Right atrium auricular region (tissue), 2 donors: Measurements from ENCODE around the gene FEV. TPM values are rescaled to one million over a fixed set of nuclear protein-coding genes. Genes with fewer than 3 reads are reported as not detected.

ENCODE experiments used
- DNase-seq: peaks from one replicate; pipeline ENCODE4 v3.0.0-alpha.2; 2019; ENCODE audit warnings: low spot score
- H3K27ac ChIP-seq, 2 donors: fragments of 200-600 bp; sonication (generic); 1 replicate in 1 of 2; 2 replicates in 1 of 2; pipeline ENCODE4 v1.5.1; 2016 to 2019
- H3K27me3 ChIP-seq, 2 donors: fragments of 200-600 bp; sonication (generic); one replicate each; pipeline versions ENCODE4 v1.5.1 to v1.6.0; 2017 to 2019
- H3K36me3 ChIP-seq: fragments of 200-600 bp; sonication (generic); one replicate; pipeline ENCODE4 v1.5.1; 2016
- H3K4me1 ChIP-seq, 2 donors: fragments of 200-600 bp; sonication (generic); one replicate each; pipeline versions ENCODE4 v1.5.1 to v1.6.0; 2017 to 2019
- H3K4me3 ChIP-seq, 2 donors: fragments of 200-600 bp; sonication (generic); 1 replicate in 1 of 2; 2 replicates in 1 of 2; pipeline ENCODE4 v1.5.1; 2017 to 2019; ENCODE audit warnings: mild to moderate bottlenecking in 1 of 2, moderate library complexity in 1 of 2
- H3K9me3 ChIP-seq, 2 donors: fragments of 200-600 bp; sonication (generic); one replicate each; pipeline ENCODE4 v1.5.1; 2019
- total RNA-seq, 2 donors: library from RNA; depleted of rRNA; stranded (reverse); fragments of >200 nt; gene quantifications; one replicate each; pipeline ENCODE4 v1.1.0, GENCODE V29; 2016
- TF ChIP-seq, protein P1 (sequence below), 2 donors: fragments of 200-600 bp; sonication (generic); IDR thresholded peaks; one replicate each; pipeline ENCODE4 v1.5.1; 2019; ENCODE audit warnings: antibody characterized with exemption in 2 of 2

Gene FEV
- total RNA-seq, 2 donors from 2014 or later: not detected

DNA sequence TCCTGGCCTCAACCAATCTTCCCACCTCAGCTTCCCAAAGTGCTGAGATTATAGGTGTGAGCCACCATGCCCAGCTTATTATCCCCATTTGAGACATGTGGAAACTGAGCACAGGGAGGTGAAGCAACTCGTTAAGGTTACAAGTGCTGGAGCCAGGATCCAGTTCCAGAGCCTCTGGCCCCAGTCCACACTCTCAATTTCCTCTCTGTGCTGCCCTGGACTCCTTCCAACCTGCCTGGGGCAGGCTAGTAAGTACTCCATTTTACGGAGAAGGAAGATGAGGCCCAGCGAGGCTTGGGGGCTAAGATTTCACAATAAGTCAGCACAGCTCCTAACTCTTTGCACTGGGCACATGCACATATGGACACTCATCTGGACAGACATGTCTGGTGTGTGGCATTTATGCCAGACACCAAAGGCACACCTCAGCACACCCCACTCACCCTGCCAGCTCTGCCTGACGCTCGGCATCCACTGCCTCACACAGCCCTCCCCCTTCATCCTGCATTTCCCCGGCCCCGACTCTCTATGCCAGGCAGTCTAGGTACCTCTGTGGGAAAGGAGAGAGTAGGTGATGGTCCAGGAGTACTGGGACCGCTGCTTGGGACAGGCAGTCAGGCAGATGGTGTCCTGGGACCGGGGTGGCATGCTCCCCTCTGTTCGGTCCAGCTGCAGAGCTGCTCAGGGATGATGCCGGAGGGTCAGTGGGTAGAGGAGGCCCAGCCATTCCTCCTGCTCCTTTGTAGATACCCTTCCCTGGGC is 35.8 kb upstream of the FEV start:
- Histone ChIP-seq H3K27ac (no peak overlapping the region), H3K36me3 (no peaks in the 10 kb centered on the region), H3K27me3 (no peaks in the 10 kb centered on the region), H3K9me3 (no peaks in the 10 kb centered on the region), H3K4me1 (no peaks in the 10 kb centered on the region), H3K4me3 (no peak overlapping the region)
- no peak for DNase-seq
- TF ChIP-seq, protein P1, sequence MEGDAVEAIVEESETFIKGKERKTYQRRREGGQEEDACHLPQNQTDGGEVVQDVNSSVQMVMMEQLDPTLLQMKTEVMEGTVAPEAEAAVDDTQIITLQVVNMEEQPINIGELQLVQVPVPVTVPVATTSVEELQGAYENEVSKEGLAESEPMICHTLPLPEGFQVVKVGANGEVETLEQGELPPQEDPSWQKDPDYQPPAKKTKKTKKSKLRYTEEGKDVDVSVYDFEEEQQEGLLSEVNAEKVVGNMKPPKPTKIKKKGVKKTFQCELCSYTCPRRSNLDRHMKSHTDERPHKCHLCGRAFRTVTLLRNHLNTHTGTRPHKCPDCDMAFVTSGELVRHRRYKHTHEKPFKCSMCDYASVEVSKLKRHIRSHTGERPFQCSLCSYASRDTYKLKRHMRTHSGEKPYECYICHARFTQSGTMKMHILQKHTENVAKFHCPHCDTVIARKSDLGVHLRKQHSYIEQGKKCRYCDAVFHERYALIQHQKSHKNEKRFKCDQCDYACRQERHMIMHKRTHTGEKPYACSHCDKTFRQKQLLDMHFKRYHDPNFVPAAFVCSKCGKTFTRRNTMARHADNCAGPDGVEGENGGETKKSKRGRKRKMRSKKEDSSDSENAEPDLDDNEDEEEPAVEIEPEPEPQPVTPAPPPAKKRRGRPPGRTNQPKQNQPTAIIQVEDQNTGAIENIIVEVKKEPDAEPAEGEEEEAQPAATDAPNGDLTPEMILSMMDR (IDR thresholded peaks at IDR 0.05): no peak

DNA sequence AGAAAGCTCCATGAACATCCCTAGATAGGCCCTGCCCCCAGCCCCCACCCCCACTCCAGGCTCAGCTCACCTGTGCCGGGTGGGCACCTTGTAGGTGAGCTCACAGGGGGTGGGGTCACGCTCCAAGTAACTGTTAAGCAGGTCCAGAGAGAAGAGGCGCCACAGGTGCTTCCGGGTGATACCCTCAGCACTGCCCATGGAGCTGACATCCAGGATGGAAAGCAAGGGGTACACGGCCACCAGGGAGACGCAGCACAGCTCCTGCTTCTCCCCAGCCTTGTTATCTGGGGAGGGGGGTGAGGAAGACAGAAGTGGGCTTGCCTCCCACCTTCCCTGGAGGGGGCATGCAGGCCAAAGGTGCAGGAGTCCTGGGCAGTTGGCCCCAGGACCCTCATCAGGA is 34.5 kb upstream of the FEV start:
- no peak overlapping the region for H3K27ac ChIP-seq
- no peaks in the 10 kb centered on the region for H3K27me3 ChIP-seq

DNA sequence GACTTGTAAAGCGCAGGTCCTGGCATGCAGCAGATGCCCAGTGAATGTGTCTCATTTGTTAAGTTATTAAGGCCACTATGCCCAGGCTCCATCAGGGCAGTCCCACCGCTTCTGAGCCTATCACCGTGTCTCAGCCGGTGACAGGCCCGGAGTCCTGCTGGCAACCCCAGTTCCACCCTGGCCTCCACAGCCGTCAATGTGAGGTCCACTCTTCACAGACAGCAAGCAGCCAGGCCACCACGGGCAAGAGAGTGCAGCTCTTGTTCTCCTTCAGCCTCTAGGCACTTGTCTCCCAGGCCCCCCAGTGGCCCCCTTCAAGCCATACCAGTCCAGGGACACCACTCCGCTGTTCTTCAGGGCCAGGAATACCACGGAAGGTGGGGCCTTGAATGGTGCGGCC is 33.7 kb upstream of the FEV start:
- no peaks in the 10 kb centered on the region for H3K9me3 ChIP-seq
- TF ChIP-seq, protein P1 (IDR thresholded peaks at IDR 0.05): no peak
- H3K27me3 ChIP-seq: no peaks in the 10 kb centered on the region
- H3K4me1 ChIP-seq: no peaks in the 10 kb centered on the region
- no peak overlapping the region for H3K27ac ChIP-seq
- H3K4me3 ChIP-seq: no peak overlapping the region
- H3K36me3 ChIP-seq: no peaks in the 10 kb centered on the region
- DNase-seq: no peak

More for the DNA sequence above, 34.5 kb upstream of the FEV start:
- Histone ChIP-seq H3K36me3 (no peaks in the 10 kb centered on the region), H3K4me1 (no peaks in the 10 kb centered on the region), H3K4me3 (no peak overlapping the region), H3K9me3 (no peaks in the 10 kb centered on the region)
- DNase-seq: no peak
- TF ChIP-seq, protein P1 (IDR thresholded peaks at IDR 0.05): no peak

DNA sequence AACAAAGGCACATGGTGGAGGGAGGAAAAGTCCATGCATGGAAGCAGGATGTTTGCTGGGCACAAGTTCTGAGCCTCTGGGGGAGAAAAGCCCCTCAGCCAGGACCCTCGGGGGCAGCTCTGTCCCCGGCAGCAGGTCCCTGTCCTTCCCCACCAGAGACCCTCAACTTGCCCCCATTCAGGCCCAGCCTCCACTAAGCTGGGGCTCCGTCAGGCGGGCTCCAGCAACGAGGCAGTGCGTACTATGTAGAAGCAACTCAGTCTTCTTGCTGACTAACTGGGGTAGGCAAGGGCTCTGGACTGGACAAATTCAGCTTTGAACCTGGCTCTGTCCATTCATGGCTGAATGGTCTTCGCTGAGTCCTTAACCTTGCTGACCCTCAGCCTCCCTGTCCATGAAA is 33.3 kb upstream of the FEV start:
- H3K9me3 ChIP-seq: no peaks in the 10 kb centered on the region
- DNase-seq: no peak
- no peak overlapping the region for H3K27ac ChIP-seq
- H3K4me1 ChIP-seq: no peaks in the 10 kb centered on the region
- no peak overlapping the region for H3K4me3 ChIP-seq
- no peaks in the 10 kb centered on the region for H3K36me3 ChIP-seq
- TF ChIP-seq, protein P1 (IDR thresholded peaks at IDR 0.05): no peak
- H3K27me3 ChIP-seq: no peaks in the 10 kb centered on the region

DNA sequence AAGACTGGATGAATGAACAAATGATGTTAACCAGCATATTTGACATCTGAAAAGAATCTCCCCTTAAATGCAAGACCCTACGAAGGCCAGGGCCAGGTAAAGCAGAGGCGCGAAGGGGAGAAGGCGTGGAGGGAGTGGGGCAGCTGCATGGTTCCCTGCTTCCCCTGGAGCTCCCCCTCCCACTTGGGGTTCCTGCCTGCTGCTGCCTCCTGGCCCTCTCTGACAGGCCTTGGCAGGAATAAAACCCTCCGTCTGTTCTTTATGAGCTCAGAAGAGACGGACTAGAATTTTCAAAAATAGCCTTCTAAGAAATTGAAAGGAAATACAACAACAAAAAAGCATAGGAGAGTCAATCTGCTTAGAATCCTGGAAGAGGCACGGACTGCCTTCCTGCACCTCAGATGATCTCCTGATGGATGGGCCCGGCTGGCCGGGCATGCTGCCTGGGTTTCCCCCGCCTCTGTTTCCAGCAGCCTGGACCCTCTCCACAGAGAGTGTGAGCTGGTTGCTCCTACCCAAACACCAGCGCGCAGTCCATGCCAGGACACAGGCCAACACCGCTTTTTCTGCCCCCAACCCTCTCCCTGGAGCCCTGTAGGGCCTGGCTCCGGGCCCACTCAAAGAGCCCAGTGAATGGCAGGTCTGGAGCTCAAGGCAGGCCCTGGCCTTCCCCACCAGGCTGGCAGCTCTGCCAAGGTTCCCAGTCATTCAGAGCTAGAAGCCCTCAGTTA is 32.4 kb upstream of the FEV start:
- DNase-seq: no peak
- Histone ChIP-seq H3K4me1 (no peaks in the 10 kb centered on the region), H3K9me3 (no peaks in the 10 kb centered on the region), H3K36me3 (no peaks in the 10 kb centered on the region), H3K27me3 (no peaks in the 10 kb centered on the region), H3K4me3 (no peak overlapping the region), H3K27ac (no peak overlapping the region)
- TF ChIP-seq, protein P1 (IDR thresholded peaks at IDR 0.05): no peak
